Loucy (cell line): ENCODE results near the gene PTPN9.

ENCODE experiments used
- H2AFZ ChIP-seq: fragments of 200-600 bp; sonication (generic); 2 replicates; pipeline ENCODE4 v1.6.0; 2016; ENCODE audit warnings: antibody characterized with exemption, mild to moderate bottlenecking, low read length, moderate library complexity
- H3F3A ChIP-seq: fragments of 200-600 bp; 2 replicates; pipeline ENCODE4 v1.6.0; 2016; ENCODE audit warnings: antibody characterized with exemption, low read depth, mild to moderate bottlenecking
- H3K27me3 ChIP-seq: fragments of 200-600 bp; sonication (generic); 2 replicates; pipeline ENCODE4 v1.6.1; 2014; ENCODE audit warnings: low read length, mild to moderate bottlenecking; ENCODE audit not compliant: insufficient read depth, poor library complexity, severe bottlenecking
- H3K36me3 ChIP-seq: fragments of 200-600 bp; sonication (generic); 2 replicates; pipeline ENCODE4 v1.6.1; 2016; ENCODE audit warnings: low read length; ENCODE audit not compliant: insufficient read depth
- H3K4me1 ChIP-seq: fragments of 200-600 bp; sonication (generic); 2 replicates; pipeline ENCODE4 v1.5.1; 2014; ENCODE audit warnings: low read length, mild to moderate bottlenecking; ENCODE audit not compliant: insufficient read depth, poor library complexity, severe bottlenecking
- H3K4me2 ChIP-seq: fragments of 200-600 bp; sonication (generic); 2 replicates; pipeline ENCODE4 v1.6.0; 2014; ENCODE audit warnings: antibody characterized with exemption, low read length, low read depth, mild to moderate bottlenecking; ENCODE audit not compliant: poor library complexity, severe bottlenecking
- H3K4me3 ChIP-seq: fragments of 200-600 bp; sonication (generic); 2 replicates; pipeline ENCODE4 v1.5.1; 2014; ENCODE audit warnings: low read length, mild to moderate bottlenecking, mixed read lengths; ENCODE audit not compliant: poor library complexity, severe bottlenecking
- H3K79me2 ChIP-seq: fragments of 200-600 bp; sonication (generic); 2 replicates; pipeline ENCODE4 v1.6.1; 2014; ENCODE audit warnings: low read length; ENCODE audit not compliant: insufficient read depth
- H3K9ac ChIP-seq: fragments of 200-600 bp; sonication (generic); 2 replicates; pipeline ENCODE4 v1.6.0; 2014; ENCODE audit warnings: mild to moderate bottlenecking, low read depth, low read length, moderate library complexity; ENCODE audit not compliant: poor library complexity, severe bottlenecking
- H3K9me2 ChIP-seq: fragments of 200-600 bp; sonication (generic); replicated peaks from 2 replicates; pipeline ENCODE4 v1.6.1; 2016; ENCODE audit warnings: low read depth, low read length, mixed read lengths
- H3K9me3 ChIP-seq: fragments of 200-600 bp; sonication (generic); 2 replicates; pipeline ENCODE4 v1.6.1; 2014; ENCODE audit warnings: mild to moderate bottlenecking, antibody characterized with exemption, low read length, low read depth; ENCODE audit not compliant: insufficient read depth
- H4K20me1 ChIP-seq: fragments of 200-600 bp; sonication (generic); 2 replicates; pipeline ENCODE4 v1.6.0; 2014; ENCODE audit warnings: antibody characterized with exemption, low read length, mild to moderate bottlenecking; ENCODE audit not compliant: insufficient read depth, poor library complexity, severe bottlenecking
- EZH2phosphoT487 ChIP-seq: fragments of 200-600 bp; IDR thresholded peaks from 2 replicates; pipeline ENCODE4 v1.6.1; 2018; ENCODE audit warnings: antibody characterized with exemption, mild to moderate bottlenecking, moderate library complexity, borderline replicate concordance
- TF ChIP-seq, protein P1 (sequence below): fragments of 200-600 bp; sonication (generic); conservative IDR thresholded peaks from 2 replicates; pipeline ENCODE4 v1.5.1; 2014; ENCODE audit warnings: mild to moderate bottlenecking, antibody characterized with exemption, low read length

Gene PTPN9

DNA sequence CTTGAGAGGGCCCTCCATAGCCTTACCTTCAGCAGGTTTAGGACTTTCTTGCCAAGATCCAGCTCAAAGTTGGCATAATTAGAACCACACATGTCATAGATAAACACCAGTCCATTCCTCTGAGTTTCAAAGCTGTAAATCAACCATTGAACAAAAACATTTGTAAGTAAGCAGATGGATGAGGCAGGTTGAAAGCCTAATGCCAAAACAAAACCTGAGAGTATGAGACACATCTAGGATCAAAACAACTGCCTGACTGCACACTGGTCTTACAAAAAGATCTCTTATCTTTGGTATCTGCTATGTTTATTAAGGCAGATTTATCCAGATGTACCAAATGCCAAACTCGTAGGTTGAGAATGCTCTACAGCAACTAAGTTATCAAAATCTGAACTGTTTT, 61.9 kb downstream of the PTPN9 start:
- peaks cover 59% of the 10 kb centered on the region for H3K36me3 ChIP-seq
- H2AFZ ChIP-seq: no peak overlapping the region
- H3K9me2 ChIP-seq: no peaks in the 10 kb centered on the region
- H4K20me1 ChIP-seq: no peaks in the 10 kb centered on the region
- no peak overlapping the region for H3K9ac ChIP-seq
- H3K4me2 ChIP-seq: no peak overlapping the region
- no peaks in the 10 kb centered on the region for H3F3A ChIP-seq
- H3K4me1 ChIP-seq: no peaks in the 10 kb centered on the region
- no peak for TF ChIP-seq EZH2phosphoT487
- TF ChIP-seq, protein P1, sequence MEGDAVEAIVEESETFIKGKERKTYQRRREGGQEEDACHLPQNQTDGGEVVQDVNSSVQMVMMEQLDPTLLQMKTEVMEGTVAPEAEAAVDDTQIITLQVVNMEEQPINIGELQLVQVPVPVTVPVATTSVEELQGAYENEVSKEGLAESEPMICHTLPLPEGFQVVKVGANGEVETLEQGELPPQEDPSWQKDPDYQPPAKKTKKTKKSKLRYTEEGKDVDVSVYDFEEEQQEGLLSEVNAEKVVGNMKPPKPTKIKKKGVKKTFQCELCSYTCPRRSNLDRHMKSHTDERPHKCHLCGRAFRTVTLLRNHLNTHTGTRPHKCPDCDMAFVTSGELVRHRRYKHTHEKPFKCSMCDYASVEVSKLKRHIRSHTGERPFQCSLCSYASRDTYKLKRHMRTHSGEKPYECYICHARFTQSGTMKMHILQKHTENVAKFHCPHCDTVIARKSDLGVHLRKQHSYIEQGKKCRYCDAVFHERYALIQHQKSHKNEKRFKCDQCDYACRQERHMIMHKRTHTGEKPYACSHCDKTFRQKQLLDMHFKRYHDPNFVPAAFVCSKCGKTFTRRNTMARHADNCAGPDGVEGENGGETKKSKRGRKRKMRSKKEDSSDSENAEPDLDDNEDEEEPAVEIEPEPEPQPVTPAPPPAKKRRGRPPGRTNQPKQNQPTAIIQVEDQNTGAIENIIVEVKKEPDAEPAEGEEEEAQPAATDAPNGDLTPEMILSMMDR: no peak
- H3K4me3 ChIP-seq: no peak overlapping the region
- H3K79me2 ChIP-seq: no peaks in the 10 kb centered on the region
- no peaks in the 10 kb centered on the region for H3K27me3 ChIP-seq
- no peaks in the 10 kb centered on the region for H3K9me3 ChIP-seq

DNA sequence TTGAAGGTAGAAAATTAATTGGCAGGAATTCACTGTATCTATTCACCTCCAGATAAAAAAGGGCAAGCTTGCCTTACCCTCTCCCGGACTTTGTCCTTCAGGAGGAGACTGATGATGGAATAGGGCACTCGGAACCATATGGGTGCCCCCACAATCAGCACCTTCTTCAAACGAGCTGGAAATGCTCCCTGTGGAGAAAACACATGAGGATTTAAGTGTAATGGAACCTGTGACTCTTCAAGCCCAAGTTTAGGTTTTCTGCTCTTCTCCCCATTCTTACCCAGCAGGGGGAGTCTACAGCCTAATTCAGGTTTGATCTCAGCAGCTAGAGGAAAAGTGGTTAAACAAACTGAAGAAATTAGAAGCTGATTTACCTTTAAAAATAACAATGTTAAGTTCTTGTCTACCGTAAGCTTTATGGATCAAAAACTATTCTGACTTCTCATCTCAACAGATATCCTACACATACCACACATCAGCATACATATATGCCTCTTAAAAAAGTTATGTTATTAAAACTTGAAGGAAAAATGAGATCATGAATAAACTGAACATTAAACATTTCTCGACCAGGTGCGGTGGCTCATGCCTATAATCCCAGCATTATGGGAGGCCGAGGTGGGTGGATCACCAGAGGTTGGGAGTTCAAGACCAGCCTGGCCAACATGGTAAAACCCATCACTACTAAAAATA, 70.1 kb downstream of the PTPN9 start:
- Histone ChIP-seq H3K27me3 (no peaks in the 10 kb centered on the region), H3K4me1 (no peaks in the 10 kb centered on the region), H3K79me2 (no peaks in the 10 kb centered on the region), H2AFZ (no peak overlapping the region), H3K9ac (no peak overlapping the region), H3K4me2 (no peak overlapping the region), H3K9me2 (no peaks in the 10 kb centered on the region), H3K9me3 (no peaks in the 10 kb centered on the region), H3F3A (no peaks in the 10 kb centered on the region), H3K4me3 (no peak overlapping the region), H4K20me1 (no peaks in the 10 kb centered on the region), H3K36me3 (peaks cover 45% of the 10 kb centered on the region; the same call in 1 of the 2 replicates)
- TF ChIP-seq, protein P1: peak; percentile 74
- no peak for TF ChIP-seq EZH2phosphoT487

- Histone ChIP-seq H3K79me2 (no peaks in the 10 kb centered on the region), H3K4me3 (no peak overlapping the region), H3K9me3 (no peaks in the 10 kb centered on the region), H3K27me3 (no peaks in the 10 kb centered on the region), H3K9me2 (no peaks in the 10 kb centered on the region), H3K4me1 (no peaks in the 10 kb centered on the region), H3K4me2 (no peak overlapping the region), H4K20me1 (no peaks in the 10 kb centered on the region), H3K36me3 (peaks cover 16% of the 10 kb centered on the region; the same call in 1 of the 2 replicates), H2AFZ (no peak overlapping the region), H3K9ac (no peak overlapping the region), H3F3A (no peaks in the 10 kb centered on the region)
- TF ChIP-seq EZH2phosphoT487: no peak
These were observed 76.8 kb downstream of the PTPN9 start for GRCh38 chr15:75502360-75502759.

DNA sequence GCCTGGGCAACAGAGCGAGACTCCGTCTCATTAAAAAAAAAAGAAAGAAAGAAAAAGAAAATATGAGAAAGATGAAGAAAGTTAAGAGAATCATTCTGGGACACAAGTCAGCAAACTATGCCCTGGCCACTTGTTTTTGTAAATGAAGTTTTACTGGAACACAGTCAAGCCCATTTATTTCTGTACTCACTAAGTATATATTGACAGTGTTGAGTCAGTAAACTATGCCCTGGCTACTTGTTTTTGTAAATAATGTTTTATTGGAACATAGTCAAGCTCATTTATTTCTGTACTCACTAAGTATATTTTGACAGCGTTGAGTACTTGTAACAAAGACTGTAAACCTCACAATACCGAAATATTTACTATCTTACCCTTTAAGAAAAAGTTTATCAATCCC, 85.4 kb downstream of the PTPN9 start:
- TF ChIP-seq, protein P1: no peak
- no peak for TF ChIP-seq EZH2phosphoT487
- Histone ChIP-seq H3K4me2 (no peak overlapping the region), H3K79me2 (no peaks in the 10 kb centered on the region), H3F3A (no peaks in the 10 kb centered on the region), H3K4me3 (no peak overlapping the region), H3K36me3 (peaks cover 10% of the 10 kb centered on the region; the same call in 1 of the 2 replicates), H4K20me1 (no peaks in the 10 kb centered on the region), H3K27me3 (no peaks in the 10 kb centered on the region), H3K9ac (no peak overlapping the region), H3K9me3 (no peaks in the 10 kb centered on the region), H3K4me1 (no peaks in the 10 kb centered on the region), H3K9me2 (no peaks in the 10 kb centered on the region), H2AFZ (no peak overlapping the region)
